NOMO-1 (cell line): Measurements from ENCODE around the gene ATRIP.
"Not testable (repeated sequence)": the region's sequence is repeated elsewhere in the genome, so short reads cannot be mapped to it uniquely, and the experiment has no call there.

Experiments used
- DNase-seq, 2 experiments: peaks; one replicate each; lab custom pipeline; 2025; ENCODE audit not compliant: unreplicated experiment in 2 of 2; lab: John Stamatoyannopoulos, UW

Gene ATRIP

GRCh38 chr3:48467110-48467454 is 20.5 kb downstream of the ATRIP start:
- DNase-seq: no peak

- no peak for DNase-seq
Observed at GRCh38 chr3:48467473-48468267, 21.1 kb downstream of the ATRIP start.

- DNase-seq: no peak
Observed at GRCh38 chr3:48468329-48468731, 21.8 kb downstream of the ATRIP start.

GRCh38 chr3:48469046-48469915 is 22.7 kb downstream of the ATRIP start:
- no peak for DNase-seq

- no peak for DNase-seq
Observed at GRCh38 chr3:48470286-48470685, 23.7 kb downstream of the ATRIP start.

- peak in 1 of 2 experiments; percentile 58 for DNase-seq
Observed at GRCh38 chr3:48472673-48472922, 26.1 kb downstream of the ATRIP start.

GRCh38 chr3:48472923-48473616 is 26.5 kb downstream of the ATRIP start:
- peak; percentile 92 to 95 for DNase-seq

GRCh38 chr3:48473617-48473952 is 27.0 kb downstream of the ATRIP start:
- no peak for DNase-seq

GRCh38 chr3:48474031-48474430 is 27.5 kb downstream of the ATRIP start:
- not testable (repeated sequence) for DNase-seq

GRCh38 chr3:48474619-48475018 is 28.1 kb downstream of the ATRIP start:
- DNase-seq: no peak

- DNase-seq: no peak
Observed at GRCh38 chr3:48475188-48475587, 28.7 kb downstream of the ATRIP start.

GRCh38 chr3:48476426-48477053 is 30.0 kb downstream of the ATRIP start:
- DNase-seq: no peak

GRCh38 chr3:48477959-48478520 is 31.5 kb downstream of the ATRIP start:
- no peak for DNase-seq

GRCh38 chr3:48478626-48479555 is 32.4 kb downstream of the ATRIP start:
- DNase-seq: peak in 1 of 2 experiments; percentile 57

GRCh38 chr3:48480891-48481290 is 34.4 kb downstream of the ATRIP start:
- DNase-seq: not testable (repeated sequence)

GRCh38 chr3:48482822-48483221 is 36.3 kb downstream of the ATRIP start:
- not testable (repeated sequence) for DNase-seq

GRCh38 chr3:48486952-48487351 is 40.4 kb downstream of the ATRIP start:
- no peak for DNase-seq

GRCh38 chr3:48492461-48493202 is 46.1 kb downstream of the ATRIP start:
- DNase-seq: peak; percentile 74 to 96

GRCh38 chr3:48493203-48493501 is 46.6 kb downstream of the ATRIP start:
- DNase-seq: no peak
